GM12872 (cell line): ENCODE results near the gene RABL2B.

ENCODE experiments used
- TF ChIP-seq, protein P1 (sequence below): IDR thresholded peaks from 3 replicates; pipeline ENCODE4 v1.5.1; 2011; ENCODE audit warnings: low read depth, mild to moderate bottlenecking, low read length, moderate library complexity; ENCODE audit not compliant: insufficient read depth

RABL2B gene

DNA sequence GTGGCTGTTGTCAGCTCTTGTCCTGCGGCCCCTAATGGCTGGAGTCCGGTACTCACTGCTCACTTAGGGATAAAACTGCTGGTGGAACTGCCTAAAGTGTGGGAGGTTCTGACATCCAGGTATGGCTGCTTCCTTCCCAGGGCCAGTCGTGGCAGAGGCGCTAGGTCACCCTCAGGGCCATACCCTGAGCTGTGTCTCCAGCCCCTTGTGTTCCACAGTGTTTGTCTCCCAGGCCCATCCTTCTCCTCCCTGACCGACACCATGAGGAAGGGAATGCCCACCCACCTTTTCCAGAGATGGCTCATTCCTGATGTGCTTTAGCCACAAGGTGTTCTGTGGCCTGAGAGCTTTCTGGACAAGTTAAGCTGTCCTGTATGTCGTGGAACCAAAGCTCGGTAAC lies 57.8 kb downstream of the RABL2B start:
- TF ChIP-seq, protein P1, sequence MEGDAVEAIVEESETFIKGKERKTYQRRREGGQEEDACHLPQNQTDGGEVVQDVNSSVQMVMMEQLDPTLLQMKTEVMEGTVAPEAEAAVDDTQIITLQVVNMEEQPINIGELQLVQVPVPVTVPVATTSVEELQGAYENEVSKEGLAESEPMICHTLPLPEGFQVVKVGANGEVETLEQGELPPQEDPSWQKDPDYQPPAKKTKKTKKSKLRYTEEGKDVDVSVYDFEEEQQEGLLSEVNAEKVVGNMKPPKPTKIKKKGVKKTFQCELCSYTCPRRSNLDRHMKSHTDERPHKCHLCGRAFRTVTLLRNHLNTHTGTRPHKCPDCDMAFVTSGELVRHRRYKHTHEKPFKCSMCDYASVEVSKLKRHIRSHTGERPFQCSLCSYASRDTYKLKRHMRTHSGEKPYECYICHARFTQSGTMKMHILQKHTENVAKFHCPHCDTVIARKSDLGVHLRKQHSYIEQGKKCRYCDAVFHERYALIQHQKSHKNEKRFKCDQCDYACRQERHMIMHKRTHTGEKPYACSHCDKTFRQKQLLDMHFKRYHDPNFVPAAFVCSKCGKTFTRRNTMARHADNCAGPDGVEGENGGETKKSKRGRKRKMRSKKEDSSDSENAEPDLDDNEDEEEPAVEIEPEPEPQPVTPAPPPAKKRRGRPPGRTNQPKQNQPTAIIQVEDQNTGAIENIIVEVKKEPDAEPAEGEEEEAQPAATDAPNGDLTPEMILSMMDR = no peak

DNA sequence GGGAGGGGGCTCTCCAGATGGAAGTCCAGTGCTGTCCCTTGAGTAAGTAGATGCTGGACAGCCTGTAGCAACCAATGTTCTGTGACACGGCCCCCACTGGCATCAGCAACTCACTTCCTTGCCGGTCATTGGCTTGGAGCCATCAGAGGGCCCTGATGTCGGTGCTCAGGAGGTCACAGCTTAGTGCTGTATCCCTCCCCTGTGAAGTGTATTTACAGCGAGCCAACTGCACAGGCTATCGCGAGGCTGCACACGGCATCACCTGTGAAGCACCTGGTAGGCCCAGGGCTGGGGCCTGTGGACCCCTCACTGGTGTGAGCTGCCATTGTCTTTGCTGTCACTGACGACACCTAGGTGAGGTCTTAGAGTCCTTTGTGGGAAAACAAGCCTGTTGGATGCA lies 58.8 kb downstream of the RABL2B start:
- TF ChIP-seq, protein P1 = no peak

DNA sequence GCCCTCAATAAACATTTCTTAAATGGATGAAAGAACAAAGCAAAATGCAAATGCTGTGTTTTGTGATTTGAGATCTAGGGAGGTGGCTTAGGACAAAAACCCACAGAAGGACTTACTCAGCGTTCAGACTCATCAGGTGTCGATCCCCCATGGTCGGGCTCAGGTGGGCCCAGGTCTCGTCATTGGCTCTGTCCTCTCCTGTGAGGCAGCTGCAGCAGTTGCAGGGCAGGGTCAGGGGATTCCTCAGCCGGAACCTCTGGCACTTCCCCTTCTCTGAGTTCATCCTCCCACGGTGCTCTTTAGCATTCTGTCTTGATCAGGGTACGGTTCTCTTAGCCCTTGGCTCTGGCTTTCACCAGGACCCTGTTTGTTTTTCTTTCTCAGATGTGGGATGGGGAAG lies 59.4 kb downstream of the RABL2B start:
- TF ChIP-seq, protein P1 = no peak

DNA sequence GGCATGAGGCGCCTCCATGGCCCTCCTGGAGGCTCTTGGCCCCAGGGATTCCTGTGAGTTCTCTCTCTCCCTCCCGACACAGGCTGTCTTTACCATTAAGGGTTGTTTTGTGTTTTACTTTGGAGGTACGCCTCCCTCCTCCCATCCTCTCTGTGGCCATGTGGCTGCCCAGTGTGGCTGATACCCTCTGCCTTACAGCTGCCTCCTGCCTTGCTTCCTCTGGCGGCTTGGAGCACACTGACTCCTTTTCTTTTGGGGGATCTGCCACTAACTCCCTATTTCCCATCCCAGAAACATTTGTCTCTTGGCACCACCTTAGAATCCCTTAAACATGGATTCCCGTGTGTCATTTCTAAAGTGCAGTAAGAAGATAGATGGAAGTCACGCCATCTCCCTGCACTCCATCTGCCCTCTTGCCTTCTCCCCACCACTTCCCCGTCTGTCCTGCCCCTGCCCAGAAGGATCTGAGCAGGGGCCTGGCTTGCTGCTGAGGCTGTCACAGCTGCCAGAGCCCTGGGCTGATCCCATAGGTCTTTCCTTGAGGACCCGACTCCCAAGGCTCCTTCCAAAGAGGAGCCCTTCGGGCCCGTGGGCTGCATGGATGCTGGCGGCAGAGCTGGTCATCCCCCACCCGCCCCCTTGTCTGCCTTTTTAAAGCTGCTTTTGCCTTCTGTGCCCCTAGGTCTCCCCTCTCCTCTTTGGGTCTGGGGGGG lies 60.6 kb downstream of the RABL2B start:
- TF ChIP-seq, protein P1 = no peak

DNA sequence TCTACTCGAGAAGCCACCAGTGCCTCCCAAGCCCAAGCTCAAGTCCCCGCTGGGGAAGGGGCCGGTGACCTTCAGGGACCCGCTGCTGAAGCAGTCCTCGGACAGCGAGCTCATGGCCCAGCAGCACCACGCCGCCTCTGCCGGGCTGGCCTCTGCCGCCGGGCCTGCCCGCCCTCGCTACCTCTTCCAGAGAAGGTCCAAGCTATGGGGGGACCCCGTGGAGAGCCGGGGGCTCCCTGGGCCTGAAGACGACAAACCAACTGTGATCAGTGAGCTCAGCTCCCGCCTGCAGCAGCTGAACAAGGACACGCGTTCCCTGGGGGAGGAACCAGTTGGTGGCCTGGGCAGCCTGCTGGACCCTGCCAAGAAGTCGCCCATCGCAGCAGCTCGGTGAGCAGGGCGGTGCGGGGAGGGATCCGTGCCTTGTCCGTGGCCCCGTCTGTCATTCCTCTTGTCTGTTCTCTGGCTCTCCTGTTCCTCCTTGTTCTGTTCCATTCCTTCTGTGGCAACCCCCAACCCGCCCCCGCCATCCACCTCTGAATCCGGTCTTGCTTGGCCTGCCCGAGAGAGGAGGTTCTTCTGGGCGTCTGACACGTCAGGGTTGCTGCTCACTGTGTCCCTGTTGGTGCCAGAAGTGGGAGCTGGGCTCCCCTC lies 61.3 kb downstream of the RABL2B start:
- TF ChIP-seq, protein P1 = no peak

DNA sequence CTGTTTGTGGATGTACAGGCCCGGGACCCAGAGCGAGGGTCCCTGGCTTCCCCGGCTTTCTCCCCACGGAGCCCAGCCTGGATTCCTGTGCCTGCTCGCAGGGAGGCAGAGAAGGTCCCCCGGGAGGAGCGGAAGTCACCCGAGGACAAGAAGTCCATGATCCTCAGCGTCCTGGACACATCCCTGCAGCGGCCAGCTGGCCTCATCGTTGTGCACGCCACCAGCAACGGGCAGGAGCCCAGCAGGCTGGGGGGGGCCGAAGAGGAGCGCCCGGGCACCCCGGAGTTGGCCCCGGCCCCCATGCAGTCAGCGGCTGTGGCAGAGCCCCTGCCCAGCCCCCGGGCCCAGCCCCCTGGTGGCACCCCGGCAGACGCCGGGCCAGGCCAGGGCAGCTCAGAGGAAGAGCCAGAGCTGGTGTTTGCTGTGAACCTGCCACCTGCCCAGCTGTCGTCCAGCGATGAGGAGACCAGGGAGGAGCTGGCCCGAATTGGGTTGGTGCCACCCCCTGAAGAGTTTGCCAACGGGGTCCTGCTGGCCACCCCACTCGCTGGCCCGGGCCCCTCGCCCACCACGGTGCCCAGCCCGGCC lies 62.1 kb downstream of the RABL2B start:
- TF ChIP-seq, protein P1 = no peak
